K562 (cell line): ENCODE results near the gene HS2ST1. TPM values are rescaled to one million over a fixed set of nuclear protein-coding genes. Genes with fewer than 3 reads are reported as not detected.
A peak's percentile ranks its signal among the peaks of the same experiment; 100 is the strongest.

Source experiments
- CBX8 ChIP-seq: fragments of 200-600 bp; sonication (generic); IDR thresholded peaks from 2 replicates; pipeline ENCODE4 v1.6.1; 2012; ENCODE audit warnings: borderline replicate concordance, mixed run types, low read depth, mild to moderate bottlenecking, moderate library complexity, mixed read lengths, low read length, control low read depth, inconsistent platforms; ENCODE audit not compliant: poor library complexity, severe bottlenecking; ENCODE audit errors: extremely low read depth
- NFE2 ChIP-seq: IDR thresholded peaks from 2 replicates; pipeline ENCODE4 v1.6.1; 2014; ENCODE audit warnings: antibody characterized with exemption, low read depth
- NR1H2 ChIP-seq: sonication (generic); formaldehyde crosslinking; IDR thresholded peaks from 2 replicates; pipeline ENCODE4 v1.4.0; 2020; ENCODE audit warnings: mild to moderate bottlenecking, missing genetic modification reagents
- PATZ1 ChIP-seq: fragments of 250-450 bp; sonication (Bioruptor Pico); IDR thresholded peaks from 2 replicates; pipeline ENCODE4 v1.5.0; 2020; ENCODE audit warnings: mild to moderate bottlenecking, borderline replicate concordance
- SNIP1 ChIP-seq: fragments of 450-650 bp; IDR thresholded peaks from 2 replicates; pipeline ENCODE4 v1.7.1; 2017; ENCODE audit warnings: low read depth, mild to moderate bottlenecking
- TOE1 ChIP-seq, 2 experiments: fragments of 450-650 bp in 1 of 2; sonication (generic) in 1 of 2; formaldehyde crosslinking in 1 of 2; IDR thresholded peaks; 2 replicates each; pipeline versions ENCODE4 v1.7.1 to v1.8.0; 2016 to 2022; ENCODE audit warnings: borderline replicate concordance in 2 of 2, mild to moderate bottlenecking in 2 of 2, antibody characterized with exemption in 1 of 2, inconsistent platforms in 1 of 2, low read depth in 1 of 2, missing genetic modification reagents in 1 of 2, moderate library complexity in 1 of 2
- YY1 ChIP-seq, 3 experiments: IDR thresholded peaks; 2 replicates each; pipeline ENCODE4 v1.6.1; 2011; ENCODE audit warnings: low read length in 2 of 3, mild to moderate bottlenecking in 2 of 3, moderate library complexity in 2 of 3, borderline replicate concordance in 1 of 3, control low read depth in 1 of 3, low read depth in 1 of 3; ENCODE audit not compliant: insufficient read depth in 3 of 3, insufficient replicate concordance in 2 of 3, control insufficient read depth in 1 of 3, insufficient read length in 1 of 3; ENCODE audit errors: extremely low read depth in 1 of 3
- ZBTB5 ChIP-seq: fragments of 450-650 bp; IDR thresholded peaks from 2 replicates; pipeline ENCODE4 v1.6.1; 2017; ENCODE audit warnings: antibody characterized with exemption
- ZNF217 ChIP-seq: sonication (generic); formaldehyde crosslinking; IDR thresholded peaks from 2 replicates; pipeline ENCODE4 v1.8.0; 2022; ENCODE audit warnings: mild to moderate bottlenecking, missing genetic modification reagents
- ZNF318 ChIP-seq, 2 experiments: fragments of 450-650 bp; IDR thresholded peaks; 2 replicates each; pipeline ENCODE4 v1.6.1; 2016; ENCODE audit warnings: mild to moderate bottlenecking in 2 of 2, borderline replicate concordance in 1 of 2, low read depth in 1 of 2, moderate library complexity in 1 of 2
- ZNF41 ChIP-seq: fragments of 250-450 bp; sonication (Bioruptor Pico); conservative IDR thresholded peaks from 2 replicates; pipeline ENCODE4 v1.4.0; 2020; ENCODE audit warnings: mild to moderate bottlenecking
- ZNF655 ChIP-seq: fragments of 250-450 bp; sonication (Bioruptor Pico); IDR thresholded peaks from 2 replicates; pipeline ENCODE4 v1.5.0; 2021
- polyA plus RNA-seq, 8 experiments: library from polyadenylated mRNA; depleted of rRNA in 4 of 8; stranded (reverse) in 5 of 8; unstranded in 3 of 8; fragments of >200 nt; fragmentation: Nextera tagmentation in 2 of 8; fragmentation: Illumina TruSeq in 1 of 8; extraction: Ambion mirVana in 2 of 8; extraction: Trizol in 1 of 8; gene quantifications; 2 replicates each; pipeline versions ENCODE4 v1.2.1 to v1.2.3, GENCODE V29; 2011 to 2014; ENCODE audit warnings: inconsistent platforms in 1 of 8, missing spikeins in 1 of 8
- total RNA-seq, 7 experiments: library from RNA; depleted of rRNA in 6 of 7; stranded (reverse); fragments of >200 nt in 6 of 7; fragmentation: Illumina TruSeq in 2 of 7; extraction: Trizol in 2 of 7; gene quantifications; 2 replicates each; pipeline versions ENCODE4 v1.2.1 to v1.2.3, GENCODE V29; 2011 to 2021; ENCODE audit warnings: low replicate concordance in 1 of 7

HS2ST1 gene
- total and polyA plus RNA-seq, 9 of the 15 experiments (the other 6 are each of a cell fraction or from before 2014, with no cell fraction given), result 7.7 to 43.3 (median 25.8) TPM

GRCh38 chr1:87131809-87132283, 217.4 kb downstream of the HS2ST1 start (continued):
- TF ChIP-seq ZNF318 (IDR thresholded peaks at IDR 0.05; ENCODE audit: borderline replicate concordance in 1 of 2, low read depth in 1 of 2) (no peak), ZNF217 (no peak), SNIP1 (no peak), CBX8 (no peak), ZNF655 (CRISPR knock-in tag) (no peak), NFE2 (no peak), PATZ1 (CRISPR knock-in tag) (no peak), NR1H2 (no peak), TOE1 (IDR thresholded peaks at IDR 0.05; ENCODE audit: borderline replicate concordance) (no peak), TOE1 (CRISPR knock-in tag; IDR thresholded peaks at IDR 0.05; ENCODE audit: borderline replicate concordance, low read depth) (no peak), ZBTB5 (no peak), YY1 (IDR thresholded peaks at IDR 0.05; ENCODE audit: borderline replicate concordance in 1 of 3, control insufficient read depth in 1 of 3, extremely low read depth in 1 of 3, insufficient read depth in 3 of 3, insufficient read length in 1 of 3, insufficient replicate concordance in 2 of 3, low read depth in 1 of 3, low read length in 2 of 3) (peak in 1 of 3 experiments; percentile 20), ZNF41 (CRISPR knock-in tag) (no peak)
